Activated T-cell treated with anti-CD3 and anti-CD28 coated beads for 1 hour (primary cell): Measurements from ENCODE around the gene PROB1.
"Not testable (repeated sequence)": the region's sequence is repeated elsewhere in the genome, so short reads cannot be mapped to it uniquely, and the experiment has no call there.

ENCODE experiments used
- DNase-seq: peaks from one replicate; pipeline ENCODE4 v3.0.0-alpha.2; 2020; ENCODE audit warnings: low read depth

PROB1 gene

GRCh38 chr5:139378101-139378825 lies 16.6 kb downstream of the PROB1 start:
- DNase-seq, result no peak

- DNase-seq, result no peak
Observed at GRCh38 chr5:139377226-139377625, 17.7 kb downstream of the PROB1 start.

GRCh38 chr5:139376364-139376763 lies 18.5 kb downstream of the PROB1 start:
- DNase-seq, result no peak

- DNase-seq, result no peak
Observed at GRCh38 chr5:139374909-139375308, 20.0 kb downstream of the PROB1 start.

- no peak for DNase-seq
Observed at GRCh38 chr5:139371482-139372435, 23.1 kb downstream of the PROB1 start.

- no peak for DNase-seq
Observed at GRCh38 chr5:139369181-139369580, 25.7 kb downstream of the PROB1 start.

GRCh38 chr5:139368613-139369012 lies 26.3 kb downstream of the PROB1 start:
- no peak for DNase-seq

GRCh38 chr5:139364466-139364865 lies 30.4 kb downstream of the PROB1 start:
- DNase-seq, result no peak

- no peak for DNase-seq
Observed at GRCh38 chr5:139363937-139364336, 31.0 kb downstream of the PROB1 start.

- no peak for DNase-seq
Observed at GRCh38 chr5:139361835-139362429, 33.0 kb downstream of the PROB1 start.

- DNase-seq, result no peak
Observed at GRCh38 chr5:139360384-139360783, 34.5 kb downstream of the PROB1 start.

- no peak for DNase-seq
Observed at GRCh38 chr5:139358064-139358463, 36.8 kb downstream of the PROB1 start.

- not testable (repeated sequence) for DNase-seq
Observed at GRCh38 chr5:139355900-139356299, 39.0 kb downstream of the PROB1 start.

GRCh38 chr5:139354186-139354585 lies 40.7 kb downstream of the PROB1 start:
- DNase-seq, result no peak

- DNase-seq, result not testable (repeated sequence)
Observed at GRCh38 chr5:139347863-139348262, 47.0 kb downstream of the PROB1 start.

- not testable (repeated sequence) for DNase-seq
Observed at GRCh38 chr5:139345442-139345841, 49.5 kb downstream of the PROB1 start.

GRCh38 chr5:139344177-139344576 lies 50.7 kb downstream of the PROB1 start:
- no peak for DNase-seq

- DNase-seq, result no peak
Observed at GRCh38 chr5:139343476-139343875, 51.4 kb downstream of the PROB1 start.

GRCh38 chr5:139342423-139342723 lies 52.5 kb downstream of the PROB1 start:
- DNase-seq, result peak; percentile 67

GRCh38 chr5:139341689-139342422 lies 53.0 kb downstream of the PROB1 start, which contains the start of gene PAIP2:
TSS of gene PAIP2 (plus strand) at chr5:139341854. CDS start at chr5:139363785, 21,931 bp downstream.
- peak; percentile 96 for DNase-seq

- no peak for DNase-seq
Observed at GRCh38 chr5:139341187-139341688, 53.7 kb downstream of the PROB1 start.
